Type B pancreatic cell (in vitro differentiated cells): ENCODE measurements around the gene SELENOH. TPM values are rescaled to one million over a fixed set of nuclear protein-coding genes. Genes with fewer than 3 reads are reported as not detected.
A peak's percentile ranks its signal among the peaks of the same experiment; 100 is the strongest.

Experiments used
- DNase-seq: peaks from one replicate; pipeline ENCODE4 v3.0.0; 2021; ENCODE audit warnings: mixed read lengths; ENCODE audit not compliant: unreplicated experiment; ENCODE audit errors: extremely low spot score
- H3K27ac Mint-ChIP-seq: 2 replicates; pipeline ENCODE4 v1.8.0; 2021; ENCODE audit warnings: mild to moderate bottlenecking, mixed read lengths
- H3K27me3 Mint-ChIP-seq: 2 replicates; pipeline ENCODE4 v1.8.0; 2021; ENCODE audit warnings: mixed read lengths
- H3K36me3 Mint-ChIP-seq: 2 replicates; pipeline ENCODE4 v1.8.0; 2021; ENCODE audit warnings: mixed read lengths
- H3K4me1 Mint-ChIP-seq: one replicate; pipeline ENCODE4 v1.8.0; 2021; ENCODE audit warnings: mixed read lengths; ENCODE audit not compliant: unreplicated experiment
- H3K4me3 Mint-ChIP-seq: 2 replicates; pipeline ENCODE4 v1.8.0; 2021; ENCODE audit warnings: mild to moderate bottlenecking, mixed read lengths
- H3K9me3 Mint-ChIP-seq: 2 replicates; pipeline ENCODE4 v1.8.0; 2021; ENCODE audit warnings: mixed read lengths
- total RNA-seq: library from RNA; stranded (reverse); gene quantifications from 2 replicates; pipeline ENCODE4 v1.2.1, GENCODE V29; 2021; ENCODE audit warnings: low replicate concordance
- TF ChIP-seq, protein P1 (sequence below): fragments of 200-600 bp; sonication (generic); conservative IDR thresholded peaks from 2 replicates; pipeline ENCODE4 v1.5.0; 2021; ENCODE audit warnings: antibody characterized with exemption, mild to moderate bottlenecking

The SELENOH gene
- total RNA-seq, 1 donor from 2014 or later = 144 TPM

DNA sequence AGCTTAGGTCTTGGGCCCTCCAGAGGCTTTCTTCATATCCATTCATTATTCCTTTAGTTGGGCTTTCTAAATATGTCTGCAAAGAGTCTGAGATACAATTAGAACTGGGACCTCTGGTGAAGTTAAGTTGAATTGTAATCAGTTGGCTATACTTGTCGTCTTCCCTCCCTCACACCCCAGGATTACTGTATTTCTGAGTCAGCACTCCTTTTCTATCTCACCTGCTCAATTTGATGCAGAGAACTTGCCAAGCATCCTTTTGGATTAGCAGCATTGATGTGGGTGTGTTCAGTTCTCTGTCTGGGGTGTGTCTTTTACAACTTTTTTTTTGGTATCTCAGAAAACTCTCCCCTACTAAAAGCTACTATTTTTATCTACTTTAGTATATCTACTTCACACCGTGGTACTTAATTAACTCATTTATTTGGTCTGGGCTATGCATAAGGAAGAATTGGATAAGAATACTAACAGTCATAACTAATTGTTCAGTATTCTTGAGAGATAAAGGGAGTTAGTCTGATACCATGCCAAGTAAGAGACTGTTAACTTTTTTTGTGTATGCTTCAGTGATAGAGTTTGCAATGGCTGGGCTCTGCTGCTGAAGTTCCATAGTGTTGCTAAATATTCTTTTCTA, 35.4 kb downstream of the SELENOH start:
- TF ChIP-seq, protein P1, sequence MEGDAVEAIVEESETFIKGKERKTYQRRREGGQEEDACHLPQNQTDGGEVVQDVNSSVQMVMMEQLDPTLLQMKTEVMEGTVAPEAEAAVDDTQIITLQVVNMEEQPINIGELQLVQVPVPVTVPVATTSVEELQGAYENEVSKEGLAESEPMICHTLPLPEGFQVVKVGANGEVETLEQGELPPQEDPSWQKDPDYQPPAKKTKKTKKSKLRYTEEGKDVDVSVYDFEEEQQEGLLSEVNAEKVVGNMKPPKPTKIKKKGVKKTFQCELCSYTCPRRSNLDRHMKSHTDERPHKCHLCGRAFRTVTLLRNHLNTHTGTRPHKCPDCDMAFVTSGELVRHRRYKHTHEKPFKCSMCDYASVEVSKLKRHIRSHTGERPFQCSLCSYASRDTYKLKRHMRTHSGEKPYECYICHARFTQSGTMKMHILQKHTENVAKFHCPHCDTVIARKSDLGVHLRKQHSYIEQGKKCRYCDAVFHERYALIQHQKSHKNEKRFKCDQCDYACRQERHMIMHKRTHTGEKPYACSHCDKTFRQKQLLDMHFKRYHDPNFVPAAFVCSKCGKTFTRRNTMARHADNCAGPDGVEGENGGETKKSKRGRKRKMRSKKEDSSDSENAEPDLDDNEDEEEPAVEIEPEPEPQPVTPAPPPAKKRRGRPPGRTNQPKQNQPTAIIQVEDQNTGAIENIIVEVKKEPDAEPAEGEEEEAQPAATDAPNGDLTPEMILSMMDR = no peak
- Mint-ChIP-seq H3K27me3 (no peaks in the 10 kb centered on the region), H3K4me1 (peaks cover 77% of the 10 kb centered on the region)

GRCh38 chr11:57777969-57778317, 36.7 kb downstream of the SELENOH start:
- peak overlapping the region; percentile 97 for H3K27ac Mint-ChIP-seq
- peak overlapping the region; percentile 72 for H3K4me3 Mint-ChIP-seq
- TF ChIP-seq, protein P1 = no peak
- no peak for DNase-seq
- peaks cover 71% of the 10 kb centered on the region for H3K4me1 Mint-ChIP-seq
- H3K36me3 Mint-ChIP-seq = peaks cover 12% of the 10 kb centered on the region
- H3K9me3 Mint-ChIP-seq = no peaks in the 10 kb centered on the region
- no peaks in the 10 kb centered on the region for H3K27me3 Mint-ChIP-seq

More for the DNA sequence above, 35.4 kb downstream of the SELENOH start:
- DNase-seq = no peak
- Mint-ChIP-seq H3K36me3 (peaks cover 9% of the 10 kb centered on the region), H3K27ac (peak overlapping the region; percentile 97), H3K9me3 (no peaks in the 10 kb centered on the region), H3K4me3 (peak overlapping the region; percentile 40)

GRCh38 chr11:57778318-57779037, 37.2 kb downstream of the SELENOH start:
- no peaks in the 10 kb centered on the region for H3K27me3 Mint-ChIP-seq
- TF ChIP-seq, protein P1 = no peak

DNA sequence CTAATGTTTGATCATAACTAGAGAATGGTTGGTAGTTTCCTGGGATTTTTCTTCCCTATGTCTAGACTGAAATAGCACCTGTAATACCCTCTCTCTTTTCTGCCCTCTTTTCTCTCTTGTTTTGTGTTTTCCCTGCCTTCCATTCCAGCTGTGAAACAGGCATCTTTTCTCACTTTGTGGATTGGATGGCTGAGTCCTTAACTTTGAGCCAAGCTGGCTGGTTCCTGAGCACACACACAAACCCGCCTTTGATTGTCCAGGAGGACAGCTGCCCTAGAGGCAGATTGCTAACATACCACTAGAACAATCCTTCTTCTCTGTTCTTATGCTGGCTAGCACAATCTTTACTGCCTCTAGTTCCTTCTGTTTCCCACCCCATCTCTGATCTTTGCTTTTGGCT, 38.0 kb downstream of the SELENOH start:
- DNase-seq = no peak
- Mint-ChIP-seq H3K27me3 (no peaks in the 10 kb centered on the region), H3K27ac (peak overlapping the region; percentile 97), H3K36me3 (peaks cover 12% of the 10 kb centered on the region), H3K4me3 (peak overlapping the region; percentile 72), H3K9me3 (no peaks in the 10 kb centered on the region), H3K4me1 (peaks cover 66% of the 10 kb centered on the region)
- TF ChIP-seq, protein P1 = peak; percentile 34

More at GRCh38 chr11:57778318-57779037, 37.2 kb downstream of the SELENOH start:
- Mint-ChIP-seq H3K27ac (peak overlapping the region; percentile 97), H3K4me1 (peaks cover 70% of the 10 kb centered on the region), H3K9me3 (no peaks in the 10 kb centered on the region), H3K4me3 (peak overlapping the region; percentile 72), H3K36me3 (peaks cover 12% of the 10 kb centered on the region)
- peak; percentile 87 for DNase-seq

DNA sequence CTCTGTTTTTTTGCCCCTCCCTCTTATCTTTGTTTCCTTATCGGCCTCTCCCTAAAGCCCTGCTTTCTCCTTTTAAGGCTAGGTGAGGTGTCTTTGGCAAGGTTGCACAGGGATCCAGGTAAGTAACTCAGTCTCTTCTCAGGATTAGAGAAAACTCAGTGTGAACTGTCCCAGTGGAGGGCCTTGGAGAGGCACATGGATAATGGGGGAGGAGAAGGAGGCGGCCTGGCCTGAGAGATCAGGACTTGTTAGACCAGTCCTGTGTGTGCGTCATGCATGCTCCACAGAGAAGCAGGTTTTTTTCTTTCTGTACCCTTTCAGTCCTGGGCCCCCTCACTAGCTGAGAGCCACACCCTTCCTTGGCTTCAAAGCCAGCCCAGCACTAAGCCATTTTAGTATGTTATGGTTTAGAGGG, 40.2 kb downstream of the SELENOH start:
- peak overlapping the region; percentile 97 for H3K27ac Mint-ChIP-seq

More for the DNA sequence above, 40.2 kb downstream of the SELENOH start:
- Mint-ChIP-seq H3K4me3 (peak overlapping the region; percentile 78), H3K27me3 (no peaks in the 10 kb centered on the region), H3K4me1 (peaks cover 57% of the 10 kb centered on the region), H3K9me3 (no peaks in the 10 kb centered on the region), H3K36me3 (peaks cover 20% of the 10 kb centered on the region)
- no peak for DNase-seq
- TF ChIP-seq, protein P1 = no peak
